Fibroblast of peridontal ligament (primary cell): ENCODE results near the gene ERVH48-1.
A peak's percentile ranks its signal among the peaks of the same experiment; 100 is the strongest.
"Not testable (repeated sequence)": the region's sequence is repeated elsewhere in the genome, so short reads cannot be mapped to it uniquely, and the experiment has no call there.

Experiments used
- DNase-seq: peaks from one replicate; pipeline ENCODE4 v3.0.0-alpha.2; 2010; ENCODE audit errors: extremely low read depth

ERVH48-1 gene

GRCh38 chr21:42939582-42940413 lies 14.4 kb upstream of the ERVH48-1 start:
- peak; percentile 100 for DNase-seq

- DNase-seq = not testable (repeated sequence)
Observed at GRCh38 chr21:42938606-42938995, 13.2 kb upstream of the ERVH48-1 start.

- no peak for DNase-seq
Observed at GRCh38 chr21:42937960-42938605, 12.7 kb upstream of the ERVH48-1 start.

GRCh38 chr21:42937034-42937940 lies 11.9 kb upstream of the ERVH48-1 start:
- DNase-seq = not testable (repeated sequence)

- DNase-seq = not testable (repeated sequence)
Observed at GRCh38 chr21:42936360-42936759, 10.9 kb upstream of the ERVH48-1 start.

GRCh38 chr21:42933973-42934372 lies 8.5 kb upstream of the ERVH48-1 start:
- DNase-seq = not testable (repeated sequence)

GRCh38 chr21:42933137-42933970 lies 7.9 kb upstream of the ERVH48-1 start:
- DNase-seq = not testable (repeated sequence)

- not testable (repeated sequence) for DNase-seq
Observed at GRCh38 chr21:42932378-42933136, 7.1 kb upstream of the ERVH48-1 start.

GRCh38 chr21:42931560-42932235 lies 6.3 kb upstream of the ERVH48-1 start:
- no peak for DNase-seq

GRCh38 chr21:42929969-42930368 lies 4.5 kb upstream of the ERVH48-1 start:
- no peak for DNase-seq

- not testable (repeated sequence) for DNase-seq
Observed at GRCh38 chr21:42927474-42928200, 2.2 kb upstream of the ERVH48-1 start.

GRCh38 chr21:42924433-42924751 lies 1.0 kb downstream of the ERVH48-1 start:
- no peak for DNase-seq

- peak; percentile 89 for DNase-seq
Observed at GRCh38 chr21:42923553-42924432, 1.6 kb downstream of the ERVH48-1 start.

GRCh38 chr21:42922918-42923317 lies 2.5 kb downstream of the ERVH48-1 start:
- DNase-seq = no peak

- DNase-seq = no peak
Observed at GRCh38 chr21:42921927-42922326, 3.5 kb downstream of the ERVH48-1 start.

- no peak for DNase-seq
Observed at GRCh38 chr21:42918291-42918690, 7.1 kb downstream of the ERVH48-1 start.

- peak; percentile 69 for DNase-seq
Observed at GRCh38 chr21:42913476-42913875, 12.0 kb downstream of the ERVH48-1 start.

GRCh38 chr21:42911920-42912319 lies 13.5 kb downstream of the ERVH48-1 start:
- DNase-seq = not testable (repeated sequence)
